ENCODE results near the gene LRRC27. TPM values are rescaled to one million over a fixed set of nuclear protein-coding genes. Genes with fewer than 3 reads are reported as not detected.

The LRRC27 gene
- total and polyA plus RNA-seq, 2 donors (not counting 1 experiment from before 2014, with no cell fraction given) = 4.1 to 11.7 TPM

DNA sequence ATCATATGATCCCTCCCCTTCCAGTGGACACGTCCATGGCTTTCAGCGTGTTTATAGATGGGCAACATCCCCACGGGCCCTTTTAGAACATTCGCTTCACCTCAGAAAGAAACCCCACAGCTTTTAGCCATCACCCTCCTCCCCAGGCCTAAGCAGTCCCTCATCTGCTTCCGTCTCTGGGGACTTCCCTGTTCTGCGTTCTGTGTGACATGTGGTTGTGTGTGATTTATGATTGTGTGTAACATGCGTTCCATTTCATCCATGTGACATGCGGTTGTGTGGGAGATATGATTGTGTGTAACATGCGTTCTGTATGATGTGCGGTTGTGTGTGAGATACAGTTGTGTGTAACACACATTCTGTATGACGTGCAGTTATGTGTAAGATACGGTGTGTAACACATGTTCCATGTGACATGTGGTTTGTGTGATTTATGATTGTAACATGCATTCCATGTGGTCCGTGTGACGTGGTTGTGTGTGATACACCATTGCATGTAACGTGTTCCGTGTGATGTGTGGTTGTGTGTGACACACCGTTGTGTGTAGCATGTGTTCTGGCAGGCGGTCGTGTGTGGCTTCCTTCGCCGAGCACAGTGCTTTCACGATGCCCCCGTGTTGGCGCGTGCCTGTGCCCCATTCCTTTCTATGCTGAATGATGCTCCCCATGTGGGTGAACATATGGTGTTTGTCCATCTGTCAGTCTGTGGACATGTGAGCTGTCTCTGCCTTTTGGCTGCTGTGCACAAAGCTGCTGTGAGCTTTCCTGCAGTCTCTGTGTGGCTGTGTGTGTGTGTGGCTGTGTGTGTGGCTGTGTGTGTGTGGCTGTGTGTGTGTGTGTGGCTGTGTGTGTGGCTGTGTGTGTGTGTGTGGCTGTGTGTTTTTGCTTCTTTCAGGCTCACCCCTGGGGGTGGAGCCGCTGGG, 91.2 kb downstream of the LRRC27 start:
- H3K9ac ChIP-seq (ENCODE audit: insufficient read depth, low read length) = no peak overlapping the region
- no peak overlapping the region for H2AFZ ChIP-seq (ENCODE audit: low read length)
- peaks cover 12% of the 10 kb centered on the region for H3K4me1 ChIP-seq (ENCODE audit: control insufficient read depth, extremely low read depth, insufficient read depth, low read length)
- H3K9me3 ChIP-seq (ENCODE audit: control insufficient read depth, insufficient read depth, low read depth, low read length) = no peaks in the 10 kb centered on the region
- no peak overlapping the region for H3K27ac ChIP-seq (ENCODE audit: insufficient read depth, low read length)
- H3K36me3 ChIP-seq (ENCODE audit: control insufficient read depth, insufficient read depth, low read length) = no peaks in the 10 kb centered on the region
- DNase-seq (ENCODE audit: low read depth in 2 of 2) = peak in 1 of 2 donors; percentile 14
- no peak overlapping the region for H3K4me3 ChIP-seq (replicated peaks in 1 of 4; ENCODE audit: control extremely low read depth in 1 of 4, insufficient read depth in 1 of 4, low read depth in 3 of 4, low read length in 4 of 4)
- no peak overlapping the region for H3K4me2 ChIP-seq (ENCODE audit: extremely low read depth, insufficient read depth, low read length)
- H4K20me1 ChIP-seq (ENCODE audit: control insufficient read depth, extremely low read depth, insufficient read depth, low read length) = no peaks in the 10 kb centered on the region
- no peak for TF ChIP-seq CTCF (conservative IDR thresholded peaks at IDR 0.05 in 1 of 2, IDR thresholded peaks at IDR 0.05 in 1 of 2; ENCODE audit: low read depth in 1 of 2, low read length in 2 of 2)
- H3K27me3 ChIP-seq (ENCODE audit: control insufficient read depth, insufficient read depth, low read length) = no peaks in the 10 kb centered on the region
- H3K79me2 ChIP-seq (ENCODE audit: control insufficient read depth, insufficient read depth, low read length) = no peaks in the 10 kb centered on the region

- Histone ChIP-seq H4K20me1 (ENCODE audit: control insufficient read depth, extremely low read depth, insufficient read depth, low read length) (no peaks in the 10 kb centered on the region), H3K27me3 (ENCODE audit: control insufficient read depth, insufficient read depth, low read length) (no peaks in the 10 kb centered on the region), H3K4me1 (ENCODE audit: control insufficient read depth, extremely low read depth, insufficient read depth, low read length) (peaks cover 12% of the 10 kb centered on the region), H3K9me3 (ENCODE audit: control insufficient read depth, insufficient read depth, low read depth, low read length) (no peaks in the 10 kb centered on the region), H3K79me2 (ENCODE audit: control insufficient read depth, insufficient read depth, low read length) (no peaks in the 10 kb centered on the region), H3K4me3 (replicated peaks in 1 of 4; ENCODE audit: control extremely low read depth in 1 of 4, insufficient read depth in 1 of 4, low read depth in 3 of 4, low read length in 4 of 4) (no peak overlapping the region), H2AFZ (ENCODE audit: low read length) (no peak overlapping the region), H3K9ac (ENCODE audit: insufficient read depth, low read length) (no peak overlapping the region), H3K4me2 (ENCODE audit: extremely low read depth, insufficient read depth, low read length) (no peak overlapping the region), H3K36me3 (ENCODE audit: control insufficient read depth, insufficient read depth, low read length) (no peaks in the 10 kb centered on the region), H3K27ac (ENCODE audit: insufficient read depth, low read length) (no peak overlapping the region)
- no peak for DNase-seq (ENCODE audit: low read depth in 2 of 2)
- TF ChIP-seq EZH2 (IDR thresholded peaks at IDR 0.05; ENCODE audit: low read length, missing control alignments) (no peak), CTCF (conservative IDR thresholded peaks at IDR 0.05 in 1 of 2, IDR thresholded peaks at IDR 0.05 in 1 of 2; ENCODE audit: low read depth in 1 of 2, low read length in 2 of 2) (no peak)
Measured at GRCh38 chr10:132423966-132424861, 92.2 kb downstream of the LRRC27 start.
